Neural cell (in vitro differentiated cells): ENCODE measurements around the gene PRKCA.

Source experiments
- CTCF ChIP-seq: fragments of 450-650 bp; IDR thresholded peaks from 2 replicates; pipeline ENCODE4 v1.5.1; 2014; ENCODE audit warnings: antibody characterized with exemption, mild to moderate bottlenecking, moderate library complexity; ENCODE audit not compliant: poor library complexity, severe bottlenecking
- MXI1 ChIP-seq: fragments of 450-650 bp; conservative IDR thresholded peaks from 2 replicates; pipeline ENCODE4 v1.6.1; 2014; ENCODE audit warnings: antibody characterized with exemption, mild to moderate bottlenecking; ENCODE audit not compliant: poor library complexity, severe bottlenecking
- REST ChIP-seq: IDR thresholded peaks from 2 replicates; pipeline ENCODE4 v1.6.1; 2012; ENCODE audit warnings: borderline replicate concordance
- TAF1 ChIP-seq: IDR thresholded peaks from 2 replicates; pipeline ENCODE4 v1.6.1; 2012; ENCODE audit warnings: low read depth

GRCh38 chr17:66451188-66452149 is 149.1 kb downstream of the PRKCA start:
- TF ChIP-seq CTCF (no peak), MXI1 (no peak), TAF1 (no peak), REST (no peak)
